Stimulated activated CD4-positive, alpha-beta T cell treated with anti-CD3 and anti-CD28 coated beads, Interleukin-4, amount 100 ng/mL, for 24 hours (primary cell): ENCODE data around the gene MAGEC3.
"Not testable (repeated sequence)": the region's sequence is repeated elsewhere in the genome, so short reads cannot be mapped to it uniquely, and the experiment has no call there.

Source experiments
- DNase-seq: peaks from one replicate; pipeline ENCODE4 v3.0.0-alpha.2; 2020

MAGEC3 gene

GRCh38 chrX:141838016-141838415 lies at the start of gene MAGEC3:
MAGEC3 (plus strand) TSS chrX:141838316; CDS start chrX:141838316, 0 bp downstream.
- no peak for DNase-seq

DNA sequence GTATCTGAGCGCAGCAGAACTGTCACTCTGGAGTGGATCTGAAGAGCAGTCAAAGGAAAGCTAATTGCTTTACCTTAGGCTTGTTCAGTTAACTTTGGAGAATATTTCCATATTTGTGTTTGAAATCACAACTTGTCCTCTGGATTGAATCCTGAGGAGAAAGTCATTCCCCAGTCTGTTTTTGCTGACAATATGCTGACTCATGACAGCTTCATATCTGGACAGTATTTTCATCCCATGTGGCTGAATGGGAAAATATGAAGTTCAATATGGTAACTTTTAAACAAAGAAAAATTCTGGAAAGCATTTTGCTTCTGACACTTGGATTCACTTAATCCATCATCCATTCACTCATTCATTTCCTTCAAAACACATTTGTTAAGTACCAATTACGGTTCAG lies 46.3 kb upstream of the MAGEC3 start:
- no peak for DNase-seq

DNA sequence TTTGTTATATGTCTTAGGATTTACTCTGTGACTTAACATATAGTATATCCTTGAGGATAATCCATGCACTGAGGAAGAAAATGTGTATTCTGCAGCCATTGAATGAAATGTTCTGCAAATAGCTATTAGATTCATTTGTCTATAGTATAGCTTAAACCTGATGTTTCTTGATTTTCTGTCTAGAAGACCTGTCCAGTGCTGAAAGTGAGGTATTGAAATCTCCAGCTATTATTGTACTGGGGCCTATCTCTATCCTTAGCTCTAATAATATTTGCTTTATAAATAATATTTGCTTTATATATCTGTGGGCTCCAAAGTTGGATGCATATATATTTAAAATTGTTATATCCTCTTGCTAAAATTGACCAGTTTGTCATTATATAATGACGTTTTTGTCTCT lies 26.7 kb upstream of the MAGEC3 start:
- DNase-seq, result no peak

- no peak for DNase-seq
Observed at GRCh38 chrX:141814213-141814857, 23.8 kb upstream of the MAGEC3 start.

- no peak for DNase-seq
Observed at GRCh38 chrX:141815904-141816303, 22.2 kb upstream of the MAGEC3 start.

DNA sequence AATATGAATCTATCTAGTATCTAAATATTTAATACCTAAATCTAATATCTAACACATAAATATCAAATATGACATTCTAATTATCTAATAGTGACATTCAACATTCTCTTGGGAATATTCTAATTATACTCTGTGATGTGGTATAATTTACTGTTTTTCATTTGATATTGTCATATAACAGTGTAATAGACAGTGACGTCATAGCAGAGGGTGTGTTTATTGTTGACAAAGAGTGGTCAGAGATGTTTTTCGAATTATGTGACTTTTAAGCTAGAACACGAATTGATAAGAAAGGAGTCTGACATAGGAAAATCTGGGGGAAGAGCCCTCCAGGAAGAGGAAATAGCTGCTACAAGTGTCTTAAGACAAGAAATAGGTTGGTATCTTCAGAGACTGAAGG lies 5.9 kb upstream of the MAGEC3 start:
- DNase-seq, result no peak

DNA sequence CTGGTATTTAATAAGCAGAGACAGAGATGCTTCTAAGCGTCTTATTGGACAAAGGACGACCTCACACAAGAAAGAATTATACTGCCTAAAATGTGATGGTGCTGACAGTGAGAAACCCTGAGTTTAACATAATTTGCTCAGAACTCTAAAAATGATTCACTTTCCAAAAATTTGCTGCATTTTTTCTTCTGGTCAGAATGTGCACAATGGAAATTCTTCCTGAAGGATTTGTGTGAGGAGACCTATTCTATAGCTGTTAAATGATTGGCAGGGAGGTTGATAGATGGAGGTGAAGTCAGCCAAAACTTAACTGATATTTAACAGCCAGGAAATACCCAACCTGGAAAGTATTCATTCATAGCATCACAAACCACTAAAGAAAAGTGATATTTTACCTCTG lies 1.7 kb downstream of the MAGEC3 start:
- DNase-seq, result no peak

DNA sequence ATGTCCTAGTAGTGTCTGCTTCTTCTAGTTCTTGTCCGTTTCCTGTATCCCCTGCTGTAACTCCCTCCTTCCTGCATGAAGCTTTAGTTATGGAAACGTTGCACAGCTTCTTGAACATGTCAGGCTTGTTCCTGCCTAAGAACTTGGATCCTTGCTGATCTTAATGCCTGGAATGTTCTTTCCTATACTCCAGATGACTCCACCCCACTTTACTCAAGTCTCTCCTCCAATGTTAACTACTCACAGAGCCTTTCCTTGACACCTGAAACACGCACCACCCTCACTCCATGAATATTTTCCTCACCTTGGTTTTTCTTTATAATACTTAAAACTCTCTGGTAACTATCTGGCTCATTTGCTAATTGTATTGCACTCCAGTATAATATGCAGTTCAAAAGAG lies 19.4 kb downstream of the MAGEC3 start:
- no peak for DNase-seq

DNA sequence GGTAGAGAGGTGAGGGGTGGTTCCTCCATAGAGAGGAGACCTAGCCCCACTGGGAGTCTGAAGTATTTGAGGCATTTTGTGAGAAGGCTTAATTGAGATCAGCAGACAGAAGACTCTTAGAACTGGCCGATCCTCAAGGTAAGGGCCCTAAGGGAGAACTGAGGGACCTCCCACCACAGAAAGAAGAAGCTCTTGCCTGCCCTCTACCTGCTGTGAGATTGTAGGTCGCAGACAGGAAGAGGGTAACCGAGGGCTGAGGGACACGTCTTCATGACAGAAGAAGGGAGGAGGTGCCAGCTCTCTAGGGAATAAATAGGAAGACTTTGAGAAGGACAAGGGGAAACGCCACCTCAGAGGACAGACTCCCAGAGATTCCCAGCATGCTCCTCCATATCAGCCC lies 41.5 kb downstream of the MAGEC3 start:
- no peak for DNase-seq

DNA sequence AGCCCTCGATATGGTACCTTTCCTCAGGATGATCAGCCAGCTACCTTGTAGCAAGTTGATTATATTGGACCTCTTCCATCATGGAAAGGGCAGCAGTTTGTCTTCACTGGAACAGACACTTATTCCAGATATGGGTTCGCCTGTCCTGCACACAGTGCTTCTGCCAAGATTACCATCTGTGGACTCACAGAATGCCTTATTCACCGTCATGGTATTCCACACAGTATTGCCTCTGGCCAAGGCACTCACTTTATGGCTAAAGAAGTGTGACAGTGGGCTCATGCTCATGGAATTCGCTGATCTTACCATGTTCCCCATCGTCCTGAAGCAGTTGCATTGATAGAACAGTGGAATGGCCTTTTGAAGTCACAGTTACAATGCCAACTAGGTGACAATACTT lies 50.7 kb downstream of the MAGEC3 start:
- DNase-seq, result not testable (repeated sequence)

DNA sequence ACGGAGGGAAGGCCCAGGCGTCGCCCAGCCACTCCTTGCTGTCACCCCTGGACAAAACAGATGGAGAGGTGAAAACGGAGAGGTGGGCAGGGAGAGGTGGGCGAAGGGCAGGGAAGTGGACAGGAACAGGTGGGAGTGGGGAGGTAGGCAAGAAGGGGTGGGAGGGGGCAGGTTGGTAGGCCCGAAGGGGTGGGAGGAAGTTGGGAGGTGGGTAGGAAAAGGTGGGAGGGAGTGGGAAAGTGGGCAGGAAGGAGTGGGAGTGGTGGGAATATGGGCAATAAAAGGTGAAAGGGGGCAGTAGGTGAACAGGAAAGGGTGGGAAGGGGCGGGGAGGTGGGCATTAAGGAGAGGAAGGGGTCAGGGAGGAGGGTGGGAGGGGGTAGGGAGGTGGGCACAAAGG lies 56.6 kb downstream of the MAGEC3 start:
- DNase-seq, result no peak

- no peak for DNase-seq
Observed at GRCh38 chrX:141897690-141898089, 59.6 kb downstream of the MAGEC3 start.

DNA sequence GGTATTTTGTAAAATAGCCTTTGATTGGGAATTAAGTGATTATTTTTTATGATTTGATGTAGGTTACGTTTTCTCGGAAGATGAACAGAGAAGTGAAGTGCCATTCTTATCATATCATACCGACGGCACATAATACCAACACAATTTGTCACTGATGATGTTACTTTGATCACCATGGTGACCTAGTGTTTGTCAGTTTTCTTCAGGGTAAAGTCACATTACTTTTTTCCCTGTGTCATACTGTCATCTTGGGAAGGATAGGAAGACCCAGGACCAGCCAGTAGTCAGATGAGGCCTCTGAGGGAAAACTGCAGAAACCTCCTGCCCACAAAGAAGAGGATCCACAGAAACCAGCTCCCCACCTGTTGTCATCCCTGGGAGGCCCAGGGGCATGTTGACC lies 64.2 kb downstream of the MAGEC3 start:
- no peak for DNase-seq

DNA sequence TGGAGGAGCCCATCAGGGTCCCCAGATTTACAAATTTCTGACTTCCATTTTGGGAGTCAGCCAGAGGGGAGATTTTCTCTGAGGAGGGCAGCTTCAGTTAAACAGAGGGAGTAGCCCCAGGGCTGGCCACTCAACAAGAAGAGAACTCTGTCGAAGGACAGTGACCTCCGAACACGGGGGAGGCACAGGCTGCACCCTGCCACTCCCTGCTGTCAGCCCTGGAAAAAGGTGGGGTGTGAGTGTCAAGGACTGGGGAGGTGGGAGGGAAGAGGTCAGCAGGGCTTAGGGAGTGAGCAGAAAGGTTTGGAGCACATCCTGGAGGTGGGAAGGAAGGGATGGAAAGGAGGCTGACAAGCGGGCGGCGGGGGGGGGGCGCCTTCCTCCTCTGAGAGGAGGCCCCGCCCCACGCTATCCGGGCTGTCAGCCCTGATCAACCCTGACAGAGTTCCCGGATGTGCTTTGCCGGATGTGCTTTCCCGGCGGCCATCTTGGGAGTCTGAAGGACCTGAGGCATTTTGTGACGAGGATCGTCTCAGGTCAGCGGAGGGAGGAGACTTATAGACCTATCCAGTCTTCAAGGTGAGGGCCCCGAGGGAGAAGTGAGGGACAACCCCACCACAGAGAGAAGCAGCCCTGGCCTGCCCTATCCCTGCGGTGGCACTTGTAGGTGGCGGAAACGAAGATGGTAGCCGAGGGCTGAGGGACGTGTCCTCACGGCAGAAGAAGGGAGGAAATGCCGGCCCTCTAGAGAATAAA lies 65.5 kb downstream of the MAGEC3 start, which contains the start of gene MAGEC1:
TSS of gene MAGEC1 (plus strand) at position 495 of the 756 bp plus-strand sequence. CDS start 1,179 bp downstream, outside the sequence.
- DNase-seq, result no peak

GRCh38 chrX:141904262-141904661 lies 66.1 kb downstream of the MAGEC3 start:
- no peak for DNase-seq

DNA sequence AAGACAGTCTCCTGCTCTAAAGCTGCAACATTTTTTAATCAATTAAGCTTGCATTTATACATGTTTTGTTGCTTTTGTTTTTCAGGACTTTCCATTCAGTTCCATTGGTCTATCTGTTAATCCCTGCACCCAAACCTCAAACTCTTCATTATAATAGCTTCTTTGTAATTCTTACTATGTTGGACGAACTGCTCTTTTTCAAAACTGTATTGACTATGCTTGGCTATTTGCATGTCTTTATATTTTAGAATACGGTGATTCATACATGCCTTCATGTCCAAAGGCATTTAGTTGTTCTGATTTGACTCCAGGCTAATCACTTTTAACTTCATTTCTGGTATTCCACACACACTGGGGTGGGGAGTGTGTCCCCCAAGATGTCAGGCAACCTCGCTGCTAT lies 79.7 kb downstream of the MAGEC3 start:
- no peak for DNase-seq

DNA sequence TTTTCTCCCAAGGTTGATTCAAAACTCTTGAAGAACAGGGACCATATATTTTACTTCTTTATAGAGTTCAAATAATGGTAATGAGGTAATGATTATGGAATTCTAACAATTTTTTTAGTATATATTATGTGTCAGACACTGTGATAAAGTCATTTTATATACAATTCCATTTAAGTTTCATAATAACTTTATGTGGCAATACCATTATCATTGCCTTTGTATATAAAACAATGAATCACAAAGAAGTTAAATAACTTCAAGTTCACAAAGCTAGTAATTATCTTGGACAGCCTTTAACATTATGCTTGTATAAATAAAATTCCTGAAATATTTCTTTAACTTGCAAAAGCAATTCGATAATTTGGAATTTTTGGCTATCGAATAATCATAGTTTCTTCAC lies 86.2 kb downstream of the MAGEC3 start:
- no peak for DNase-seq

DNA sequence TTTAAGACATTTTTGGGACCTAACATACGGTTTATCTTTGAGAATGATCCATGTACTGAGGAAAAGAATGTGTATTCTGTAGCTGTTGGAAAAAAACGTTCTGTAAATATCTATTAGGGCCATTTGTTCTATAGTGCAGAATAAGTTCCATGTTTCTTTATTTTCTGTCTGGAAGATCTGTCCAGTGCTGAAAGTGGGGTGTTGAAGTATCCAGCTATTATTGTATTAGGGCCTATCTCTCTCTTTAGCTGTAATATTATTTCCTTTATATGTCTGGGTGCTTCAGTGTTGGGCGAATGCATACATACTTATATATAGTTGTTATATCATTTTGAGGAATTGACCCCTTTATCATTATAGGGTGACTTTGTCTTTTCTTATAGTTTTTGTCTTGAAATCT lies 90.3 kb downstream of the MAGEC3 start:
- no peak for DNase-seq

GRCh38 chrX:141934059-141934641 lies 96.0 kb downstream of the MAGEC3 start:
- no peak for DNase-seq

DNA sequence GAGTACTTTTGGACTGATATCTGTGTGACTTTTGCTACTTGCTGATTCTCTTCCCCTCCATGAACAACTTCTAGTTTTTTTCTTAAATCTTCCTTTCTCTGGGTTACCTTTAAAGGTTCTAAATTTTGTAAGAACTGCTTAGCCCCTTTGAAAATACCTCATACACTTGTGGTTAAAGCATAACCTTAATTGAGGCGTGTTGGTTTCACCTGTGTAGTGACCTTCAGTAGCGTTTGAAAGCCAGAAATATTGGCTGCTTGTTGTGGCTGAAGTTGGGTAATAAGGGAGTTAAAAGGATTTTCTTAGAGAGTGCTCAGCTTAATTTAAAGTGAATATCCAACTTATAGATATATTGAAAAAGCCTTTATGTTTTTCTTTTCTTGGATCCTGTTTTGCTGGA lies 97.5 kb downstream of the MAGEC3 start:
- DNase-seq, result no peak

DNA sequence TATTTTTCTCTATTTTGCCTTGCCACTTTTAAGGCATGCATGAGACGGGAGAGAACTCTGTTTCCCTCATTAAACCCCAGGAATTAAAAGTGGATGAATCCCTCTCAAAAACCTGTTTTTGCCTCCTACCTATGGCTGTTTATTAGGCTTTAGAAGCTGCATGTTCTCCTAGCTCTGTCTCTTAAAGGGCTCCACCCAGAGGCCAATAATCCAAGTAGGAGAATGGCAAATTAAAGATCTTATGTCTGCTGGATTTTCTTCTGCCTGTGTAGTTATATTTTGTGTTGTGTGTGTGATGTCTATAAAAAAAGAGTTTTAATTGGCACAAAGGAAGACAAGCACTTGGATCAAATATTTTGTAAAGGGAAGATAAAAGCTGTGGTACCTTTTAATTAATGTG lies 98.0 kb downstream of the MAGEC3 start:
- DNase-seq, result no peak

DNA sequence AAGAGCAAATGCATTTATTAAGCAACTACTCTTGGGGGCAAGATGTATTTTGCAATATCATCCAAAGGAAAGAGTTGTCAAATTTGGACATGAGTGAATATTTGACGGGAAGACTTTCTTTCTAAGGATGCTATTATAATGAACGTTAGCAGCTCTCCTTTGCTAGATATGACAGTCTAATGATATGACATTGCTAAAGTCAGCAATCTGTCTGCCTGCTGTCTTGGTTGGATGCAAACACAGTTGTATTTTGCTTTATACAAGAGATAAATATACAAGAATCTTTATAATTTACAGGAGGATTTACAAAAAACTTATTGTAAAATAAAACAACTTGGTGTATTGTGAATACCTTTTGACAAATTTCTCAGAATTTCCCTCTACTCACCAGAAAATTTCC lies 103.1 kb downstream of the MAGEC3 start:
- no peak for DNase-seq

DNA sequence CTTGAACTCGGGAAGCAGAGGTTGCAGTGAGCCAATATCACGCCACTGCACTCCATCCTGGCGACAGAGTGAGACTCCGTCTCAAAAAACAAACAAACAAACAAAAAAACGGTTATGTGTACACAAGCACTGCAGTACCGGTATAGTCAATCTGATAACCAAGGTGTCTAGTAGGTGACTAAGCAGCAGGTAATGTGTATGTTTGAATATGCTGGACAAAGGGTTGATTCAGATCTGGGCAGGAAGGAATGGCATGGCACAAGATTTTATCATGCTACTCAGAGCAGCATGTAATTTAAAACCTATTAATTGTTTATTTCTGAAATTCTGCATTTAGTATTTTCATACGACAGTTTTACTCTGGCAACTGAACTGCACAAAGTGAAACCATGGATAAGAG lies 107.3 kb downstream of the MAGEC3 start:
- DNase-seq, result no peak

DNA sequence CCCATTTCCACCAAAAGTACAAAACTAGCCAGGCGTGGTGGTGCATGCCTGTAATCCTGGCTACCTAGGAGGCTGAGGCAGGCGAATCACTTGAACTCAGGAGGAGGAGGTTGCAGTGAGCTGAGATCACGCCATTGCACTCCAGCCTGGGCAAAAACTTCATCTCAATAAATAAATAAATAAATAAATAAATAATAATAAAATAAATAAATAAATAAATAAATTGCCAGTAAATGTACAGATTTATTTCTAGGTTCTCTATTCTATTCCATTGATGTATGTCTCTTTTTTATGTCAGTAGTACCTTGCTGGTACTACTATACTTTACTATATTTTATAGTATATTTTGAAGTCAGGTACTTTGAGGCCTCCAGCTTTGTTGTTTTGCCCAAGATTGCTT lies 109.2 kb downstream of the MAGEC3 start:
- no peak for DNase-seq
